Measurements from ENCODE around the gene CLDN17. TPM values are rescaled to one million over a fixed set of nuclear protein-coding genes. Genes with fewer than 3 reads are reported as not detected.

Gene CLDN17
- total RNA-seq, 1 experiment from 2014 or later = not detected

DNA sequence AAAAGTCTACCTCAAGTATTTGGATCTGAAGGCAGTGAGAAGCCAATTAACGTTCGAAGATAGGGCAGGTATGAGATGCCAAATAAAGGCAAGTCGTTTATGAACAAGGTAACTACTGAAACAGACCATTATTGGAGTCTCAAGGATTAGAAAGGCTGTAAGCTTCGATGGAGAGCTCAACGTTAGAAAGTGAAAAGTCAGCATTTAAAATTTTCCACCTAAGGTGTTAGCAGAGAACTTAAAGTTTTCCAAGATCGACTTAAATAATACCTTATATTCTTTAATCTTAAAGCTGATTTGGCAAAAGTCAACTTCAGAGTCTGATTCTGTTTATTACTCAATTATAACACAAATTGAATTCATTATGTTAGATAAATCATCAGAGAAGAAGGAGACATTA is 28.1 kb downstream of the CLDN17 start:
- Histone ChIP-seq H3K79me2 (ENCODE audit: insufficient read depth, low read length) (no peaks in the 10 kb centered on the region), H3K27me3 (ENCODE audit: insufficient read depth, low read length) (no peaks in the 10 kb centered on the region), H2BK15ac (ENCODE audit: low read depth, low read length) (no peak overlapping the region), H3K56ac (ENCODE audit: insufficient read length, low read depth, low read length) (no peak overlapping the region), H3K4ac (ENCODE audit: low read depth, low read length) (no peak overlapping the region), H3K14ac (ENCODE audit: insufficient read depth, low read length) (no peak overlapping the region), H3K9me3 (ENCODE audit: control insufficient read depth, low read depth, low read length) (no peaks in the 10 kb centered on the region), H4K91ac (ENCODE audit: insufficient read length, low read depth, low read length) (no peak overlapping the region), H2BK5ac (ENCODE audit: insufficient read length, low read length) (no peak overlapping the region), H3K9ac (ENCODE audit: extremely low read depth, insufficient read length, low read length) (no peak overlapping the region), H4K20me1 (ENCODE audit: control insufficient read depth, insufficient read depth, insufficient read length) (no peaks in the 10 kb centered on the region), H3K4me2 (ENCODE audit: insufficient read depth, insufficient read length, low read length) (no peak overlapping the region), H3K4me1 (ENCODE audit: insufficient read depth, low read length) (no peaks in the 10 kb centered on the region; the same call in 1 of the 2 replicates), H2BK20ac (ENCODE audit: low read depth, low read length, poor library complexity, severe bottlenecking) (no peak overlapping the region), H3K23ac (ENCODE audit: insufficient read length, low read depth, low read length) (no peak overlapping the region), H3T11ph (ENCODE audit: low read length) (no peak overlapping the region), H2AK5ac (ENCODE audit: insufficient read length, low read length) (no peak overlapping the region), H2BK120ac (ENCODE audit: low read depth, low read length, poor library complexity, severe bottlenecking) (no peak overlapping the region), H4K8ac (replicated peaks; ENCODE audit: insufficient read length, low read depth, low read length) (no peak overlapping the region), H3K18ac (ENCODE audit: insufficient read length, low read depth, low read length) (no peak overlapping the region), H2BK12ac (ENCODE audit: insufficient read length, low read depth, low read length) (no peak overlapping the region), H3K79me1 (ENCODE audit: insufficient read depth, low read depth, low read length, poor library complexity, severe bottlenecking) (no peaks in the 10 kb centered on the region), H2AFZ (ENCODE audit: low read length) (no peak overlapping the region), H4K5ac (ENCODE audit: insufficient read length, low read depth, low read length) (no peak overlapping the region), H3K27ac (ENCODE audit: insufficient read length, low read depth, low read length) (no peak overlapping the region), H3K23me2 (ENCODE audit: insufficient read length, low read depth, low read length, poor library complexity, severe bottlenecking) (no peaks in the 10 kb centered on the region)
- H3K27me3 Mint-ChIP-seq (ENCODE audit: low read depth) = no peaks in the 10 kb centered on the region
- H3K27ac Mint-ChIP-seq = no peak overlapping the region
- peaks cover 5 to 8% of the 10 kb centered on the region in 2 experiments for H3K4me1 Mint-ChIP-seq
- H3K9me3 Mint-ChIP-seq = peaks cover 0 to under 1% of the 10 kb centered on the region in 2 experiments; a peak in 1 of 5 replicates
- no peaks in the 10 kb centered on the region for H3K36me3 Mint-ChIP-seq (ENCODE audit: insufficient read depth in 1 of 3, low read depth in 3 of 3)
- H3K4me3 Mint-ChIP-seq = no peak overlapping the region
- TF ChIP-seq, protein P1, sequence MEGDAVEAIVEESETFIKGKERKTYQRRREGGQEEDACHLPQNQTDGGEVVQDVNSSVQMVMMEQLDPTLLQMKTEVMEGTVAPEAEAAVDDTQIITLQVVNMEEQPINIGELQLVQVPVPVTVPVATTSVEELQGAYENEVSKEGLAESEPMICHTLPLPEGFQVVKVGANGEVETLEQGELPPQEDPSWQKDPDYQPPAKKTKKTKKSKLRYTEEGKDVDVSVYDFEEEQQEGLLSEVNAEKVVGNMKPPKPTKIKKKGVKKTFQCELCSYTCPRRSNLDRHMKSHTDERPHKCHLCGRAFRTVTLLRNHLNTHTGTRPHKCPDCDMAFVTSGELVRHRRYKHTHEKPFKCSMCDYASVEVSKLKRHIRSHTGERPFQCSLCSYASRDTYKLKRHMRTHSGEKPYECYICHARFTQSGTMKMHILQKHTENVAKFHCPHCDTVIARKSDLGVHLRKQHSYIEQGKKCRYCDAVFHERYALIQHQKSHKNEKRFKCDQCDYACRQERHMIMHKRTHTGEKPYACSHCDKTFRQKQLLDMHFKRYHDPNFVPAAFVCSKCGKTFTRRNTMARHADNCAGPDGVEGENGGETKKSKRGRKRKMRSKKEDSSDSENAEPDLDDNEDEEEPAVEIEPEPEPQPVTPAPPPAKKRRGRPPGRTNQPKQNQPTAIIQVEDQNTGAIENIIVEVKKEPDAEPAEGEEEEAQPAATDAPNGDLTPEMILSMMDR (conservative IDR thresholded peaks at IDR 0.05) = no peak
- no peak for DNase-seq
- no CpG with 5 or more reads among the region's 6 CpGs for WGBS (ENCODE audit: extremely low coverage, insufficient read length, low lambda C conversion rate)

Measured in H9 (cell line).